AG08395 (cell line): ENCODE measurements around the gene GSN.
A peak's percentile ranks its signal among the peaks of the same experiment; 100 is the strongest.

Experiments used
- DNase-seq: peaks from one replicate; pipeline ENCODE4 v3.0.0; 2012; ENCODE audit warnings: mixed read lengths, low spot score

The GSN gene

DNA sequence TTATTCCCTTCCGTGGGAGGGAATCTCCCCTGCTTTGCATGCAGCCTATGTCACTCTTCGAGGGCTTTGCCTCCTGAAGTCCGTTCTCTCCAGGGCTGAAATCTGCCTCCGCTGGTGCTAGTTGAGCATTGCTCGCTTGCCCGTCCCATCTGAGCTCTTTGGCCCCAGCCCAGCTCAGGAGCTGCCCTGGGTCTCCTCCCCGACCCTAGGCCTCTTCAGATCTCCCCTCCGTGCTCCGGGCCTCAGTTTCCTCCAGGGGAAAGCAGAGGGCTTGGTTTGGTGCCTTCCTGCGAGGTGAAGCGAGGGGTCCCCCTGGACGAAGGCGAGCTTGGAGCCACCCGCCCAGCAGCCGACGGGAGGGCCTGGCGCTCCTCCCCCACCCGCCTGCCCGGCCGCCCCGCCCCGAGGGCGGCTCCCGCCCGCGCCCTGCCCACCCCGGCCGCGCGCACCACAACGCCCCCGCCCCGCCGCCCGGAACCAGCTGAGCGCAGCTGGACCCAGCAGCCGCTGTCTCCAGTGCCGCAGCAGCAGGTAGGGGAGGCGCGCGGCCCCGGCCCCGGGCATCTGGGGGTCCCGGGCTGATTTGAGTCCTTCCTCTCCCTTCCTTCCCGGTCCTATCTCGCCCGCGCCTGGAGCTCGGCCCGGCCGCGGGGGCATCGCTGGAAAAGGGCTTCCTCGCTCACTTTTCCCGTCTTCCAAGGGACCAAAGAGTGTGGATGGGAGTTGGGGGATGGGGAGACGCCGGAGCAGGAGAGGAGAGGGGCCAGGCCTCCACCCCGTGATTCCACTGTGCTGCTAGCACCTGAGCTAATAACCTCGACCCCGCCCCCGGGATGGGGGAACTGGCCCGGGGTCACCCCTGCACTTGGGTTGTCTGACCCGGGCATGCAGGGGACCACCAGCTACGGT, at the start of gene GSN:
TSS of gene GSN (plus strand) at position 474 of the 909 bp plus-strand sequence. CDS start 33,810 bp downstream, outside the sequence.
- DNase-seq, result peak; percentile 85

DNA sequence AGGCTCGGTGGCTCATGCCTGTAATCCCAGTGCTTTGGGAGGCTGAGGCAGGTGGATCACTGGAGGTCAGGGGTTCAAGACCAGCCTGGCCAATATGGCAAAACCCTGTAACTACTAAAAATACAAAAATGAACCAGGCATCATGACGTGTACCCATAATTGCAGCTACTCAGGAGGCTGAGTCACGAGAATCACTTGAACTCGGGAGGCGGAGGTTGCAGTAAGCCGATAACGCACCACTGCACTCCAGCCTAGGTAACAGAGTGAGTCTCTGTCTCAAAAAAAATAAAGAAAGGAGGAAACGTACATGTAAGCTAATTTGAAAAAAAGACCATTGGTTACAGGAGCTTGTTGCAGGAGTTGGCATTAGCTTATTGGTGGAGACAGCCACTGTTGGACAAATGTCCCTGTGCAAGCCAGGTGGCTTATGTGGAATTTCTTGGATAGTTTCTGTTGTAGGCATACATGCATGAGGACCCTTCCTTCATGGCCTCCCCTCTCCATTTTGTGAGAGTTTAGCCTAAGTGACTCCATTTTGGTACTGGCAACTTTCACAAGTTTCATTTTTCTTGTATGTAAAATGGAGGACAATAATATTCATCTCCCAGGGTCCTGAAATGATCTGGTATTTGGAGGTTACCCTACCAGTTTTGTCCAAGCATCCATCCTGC, 49.5 kb upstream of the GSN start:
- DNase-seq, result no peak

DNA sequence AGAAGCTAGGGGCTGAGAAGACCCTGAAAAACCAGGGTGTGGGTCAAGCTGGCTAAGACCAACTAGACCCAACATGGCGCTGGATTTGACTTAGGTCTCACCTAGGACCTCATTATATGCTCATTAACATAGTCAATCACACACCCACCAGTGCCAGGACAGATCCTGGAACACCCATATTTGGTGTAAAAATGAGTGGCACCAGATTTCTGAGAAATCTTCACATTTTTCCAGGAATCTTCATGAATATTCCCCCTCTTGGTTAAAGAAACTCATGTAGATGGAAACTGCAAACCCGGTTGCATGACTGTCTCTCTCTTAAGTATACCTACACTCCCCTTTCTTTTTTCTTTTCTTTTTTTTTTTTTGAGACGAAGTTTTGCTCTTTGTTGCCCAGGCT, 48.4 kb upstream of the GSN start:
- DNase-seq, result no peak

DNA sequence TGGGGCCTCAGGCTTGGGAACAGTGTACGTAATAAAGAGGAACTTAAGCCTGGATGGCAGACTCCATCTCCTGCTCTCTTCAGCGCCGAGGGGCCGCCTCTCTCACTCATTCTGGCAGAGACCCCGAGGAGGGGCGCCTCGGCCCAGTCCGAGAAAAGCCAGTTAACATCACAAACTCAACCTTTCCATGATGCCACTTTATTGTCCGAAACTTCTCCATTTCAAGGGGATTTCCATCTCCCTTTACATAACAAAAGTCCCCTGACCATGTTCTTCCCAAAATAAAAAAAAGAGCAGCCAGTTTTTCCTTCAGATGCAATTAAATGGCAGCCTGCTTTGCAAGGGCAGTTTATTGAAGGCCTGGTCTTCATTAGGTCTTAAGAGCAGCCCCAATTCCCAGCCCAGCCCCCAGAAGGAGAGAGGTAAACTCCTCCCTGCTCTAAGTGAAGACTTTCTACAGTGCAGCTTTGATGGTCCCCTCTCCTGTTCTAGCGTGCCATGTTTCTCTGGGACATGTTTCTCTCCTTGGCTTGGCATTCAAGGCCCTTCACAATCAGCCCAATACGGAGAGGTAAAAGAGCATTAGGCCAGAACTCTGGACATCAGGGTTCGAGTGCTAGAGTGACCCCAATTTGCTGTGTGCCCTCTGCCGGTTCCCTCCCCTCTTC, 46.8 kb upstream of the GSN start:
- no peak for DNase-seq

DNA sequence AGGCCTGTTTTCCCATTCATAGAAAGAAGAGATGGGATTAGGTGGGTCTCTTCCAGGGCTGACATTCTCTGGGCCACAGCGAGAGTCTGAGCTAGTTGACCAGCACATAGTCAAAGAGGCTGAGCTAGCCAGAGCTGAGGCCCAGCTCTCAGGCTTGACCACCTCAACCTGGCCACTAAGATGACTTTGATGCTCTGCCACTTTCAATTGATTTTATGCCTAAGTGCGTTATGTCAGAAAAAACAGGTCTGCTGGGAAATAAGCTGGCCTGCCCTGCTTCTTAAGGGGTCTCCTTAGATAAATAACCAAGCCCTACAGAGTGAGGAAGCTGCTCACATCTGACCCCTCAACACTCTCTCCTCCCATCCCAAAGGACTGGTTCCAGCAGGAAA, 46.3 kb upstream of the GSN start:
- no peak for DNase-seq

DNA sequence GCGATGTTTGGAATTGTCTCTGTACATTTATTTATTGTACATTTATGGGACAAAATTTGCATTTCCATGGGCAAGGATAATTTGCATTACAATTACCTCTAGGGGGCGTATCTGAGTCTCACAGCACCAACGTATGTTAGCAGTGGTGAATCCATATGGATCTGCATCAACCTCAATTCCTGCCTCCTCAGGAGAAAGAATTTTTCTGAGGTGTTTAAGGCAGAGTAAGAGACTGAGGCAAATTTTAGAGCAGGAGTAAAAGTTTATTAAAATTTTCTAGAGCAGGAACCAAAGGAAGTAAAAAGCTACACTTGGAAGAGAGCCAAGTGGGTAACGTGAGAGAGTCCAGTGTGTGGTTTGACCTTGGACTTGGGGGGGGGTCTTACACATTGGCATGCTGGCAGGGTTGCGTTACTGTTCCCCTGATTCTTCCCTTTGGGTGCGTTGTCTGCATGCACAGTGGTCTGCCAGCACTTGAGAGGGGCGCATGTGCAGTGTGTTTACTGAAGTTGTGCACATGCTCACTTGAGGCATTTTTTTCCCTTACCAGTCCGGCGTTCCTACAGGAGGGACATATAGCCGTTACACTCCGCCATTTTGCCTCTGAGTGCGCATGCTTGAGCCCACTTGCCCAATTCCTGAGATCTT, 45.3 kb upstream of the GSN start:
- no peak for DNase-seq

DNA sequence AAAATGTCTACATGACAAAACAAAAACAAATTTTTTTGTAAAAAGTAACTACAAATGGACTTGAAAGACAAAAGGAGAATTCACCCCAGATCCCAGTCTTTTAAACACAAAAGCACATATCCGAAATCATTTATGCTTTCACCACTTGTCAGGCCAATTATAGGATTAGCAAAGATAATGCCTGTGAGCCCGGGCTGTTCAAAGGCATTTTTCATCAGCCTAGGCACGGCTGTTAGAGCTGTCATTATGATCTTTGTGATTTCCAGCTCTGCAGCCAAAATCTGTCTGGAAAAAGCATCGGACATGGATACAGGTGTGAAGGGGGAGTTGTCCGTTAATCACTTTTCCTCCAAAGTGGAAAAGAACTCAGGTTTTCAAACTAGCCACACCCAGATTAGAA, 42.7 kb upstream of the GSN start:
- no peak for DNase-seq

DNA sequence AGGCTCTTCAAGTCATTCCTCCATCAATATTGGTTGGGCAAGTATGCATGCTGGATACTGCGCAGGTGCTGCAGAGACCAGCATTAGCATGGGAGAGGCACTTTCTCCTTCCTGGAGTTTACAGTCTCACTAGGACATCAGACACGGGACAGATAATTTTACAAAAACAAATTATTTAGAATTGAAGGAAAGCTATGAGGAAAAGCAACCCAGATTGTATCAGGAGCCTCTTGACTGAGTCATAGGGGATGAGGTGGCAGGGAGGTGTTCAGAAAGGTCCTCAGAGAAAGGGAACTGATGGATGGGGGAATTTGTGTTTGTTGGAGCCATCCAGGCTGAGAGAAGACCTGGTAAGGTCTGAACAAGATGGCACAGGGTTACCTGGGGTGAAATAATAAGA, 41.8 kb upstream of the GSN start:
- DNase-seq, result peak; percentile 61

DNA sequence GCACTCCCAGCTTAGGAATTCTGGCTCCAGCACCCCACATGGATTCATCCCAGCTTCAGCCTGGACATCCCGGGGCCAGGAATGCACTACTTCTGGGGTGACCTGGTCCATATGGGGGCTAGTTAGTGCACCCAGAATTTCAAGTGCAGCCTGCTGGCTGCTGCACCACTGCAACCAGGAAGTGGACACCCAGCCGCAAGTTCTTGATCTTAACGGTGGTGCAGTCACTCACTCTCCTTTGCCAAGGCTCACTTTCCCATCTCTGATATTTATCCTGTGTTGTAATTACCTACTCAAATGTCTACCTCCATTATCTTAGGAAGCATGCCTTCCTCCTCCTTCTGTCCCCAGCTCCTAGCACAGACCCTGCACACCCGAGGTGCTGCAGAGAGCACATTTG, 40.1 kb upstream of the GSN start:
- no peak for DNase-seq

DNA sequence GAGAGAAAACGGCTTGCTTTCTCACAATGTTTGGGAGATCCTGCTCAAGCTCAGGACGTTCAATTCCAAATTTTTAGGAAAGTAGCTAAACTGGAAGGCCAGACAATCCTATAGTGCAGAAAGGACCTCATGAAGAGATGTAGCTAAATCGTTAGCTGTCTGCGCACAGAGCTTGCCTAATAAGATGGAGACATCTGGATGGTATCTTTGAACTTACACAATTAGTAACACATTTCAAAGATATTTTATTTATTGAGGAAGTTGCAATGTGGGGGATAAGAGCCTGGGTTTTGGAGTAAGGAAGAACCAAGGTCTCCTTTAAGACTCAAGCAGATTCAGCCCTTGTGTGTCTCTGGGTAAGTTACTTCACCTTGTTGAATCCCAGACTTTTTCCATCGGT, 37.7 kb upstream of the GSN start:
- DNase-seq, result no peak

DNA sequence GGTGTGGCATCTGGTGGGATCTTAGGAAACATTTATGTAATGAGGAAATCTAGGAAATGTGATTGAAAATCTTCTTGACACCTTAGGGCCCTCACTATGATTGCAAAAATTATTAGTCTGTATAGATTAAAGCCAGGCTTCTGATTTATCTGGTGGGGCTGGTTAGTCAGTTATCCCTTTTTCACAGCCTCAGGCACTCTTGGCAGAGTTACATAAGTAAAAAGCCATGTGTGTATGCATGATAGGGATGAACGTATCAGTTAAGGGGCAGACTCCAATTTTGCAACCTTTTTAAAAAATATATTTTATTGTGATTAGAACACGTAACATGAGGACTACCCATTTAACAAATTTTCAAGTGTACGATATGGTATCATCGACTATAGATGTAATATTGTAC, 35.7 kb upstream of the GSN start:
- no peak for DNase-seq

DNA sequence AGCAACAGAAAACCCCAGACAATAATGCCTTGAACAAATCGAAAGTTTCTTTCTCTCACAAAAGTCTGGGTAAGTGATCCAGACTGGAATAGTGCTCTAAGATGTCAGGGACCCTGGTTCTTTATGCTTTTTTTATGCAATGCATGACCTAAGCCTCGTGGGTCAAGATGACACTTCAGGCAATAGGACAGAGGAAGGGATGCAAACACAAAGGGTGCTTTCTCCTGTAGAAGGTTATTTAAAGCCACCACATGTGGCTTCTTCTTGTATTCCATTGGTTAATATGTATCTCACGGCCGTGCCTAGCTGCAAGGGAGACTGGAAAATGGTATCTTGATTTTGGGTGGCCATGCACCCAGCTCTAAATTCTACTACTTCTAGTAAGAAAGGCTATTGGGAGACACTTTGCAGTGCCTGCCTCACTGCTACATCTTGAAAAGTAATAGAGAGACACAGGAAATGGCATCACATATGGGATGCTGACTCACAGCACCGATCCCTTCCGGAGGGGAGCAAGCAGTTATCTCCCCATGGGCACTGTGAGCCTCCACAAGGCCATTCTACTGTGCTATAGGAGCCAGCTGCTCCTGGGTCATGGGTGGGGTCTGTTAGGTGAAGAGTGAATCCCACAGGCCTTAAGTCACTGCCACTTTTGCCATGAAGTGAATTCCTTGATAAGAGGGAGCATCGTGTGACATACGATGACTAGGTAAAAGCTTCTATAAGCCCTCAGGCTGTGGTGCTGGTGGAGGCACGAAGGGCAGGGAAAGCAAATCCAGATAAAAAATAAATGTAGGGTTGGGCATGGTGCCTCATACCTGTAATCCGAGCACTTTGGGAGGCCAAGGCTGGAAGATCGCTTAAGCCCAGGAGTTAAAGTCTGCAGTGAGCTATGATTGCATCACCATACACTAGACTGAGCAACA, 33.8 kb upstream of the GSN start:
- DNase-seq, result peak; percentile 56

DNA sequence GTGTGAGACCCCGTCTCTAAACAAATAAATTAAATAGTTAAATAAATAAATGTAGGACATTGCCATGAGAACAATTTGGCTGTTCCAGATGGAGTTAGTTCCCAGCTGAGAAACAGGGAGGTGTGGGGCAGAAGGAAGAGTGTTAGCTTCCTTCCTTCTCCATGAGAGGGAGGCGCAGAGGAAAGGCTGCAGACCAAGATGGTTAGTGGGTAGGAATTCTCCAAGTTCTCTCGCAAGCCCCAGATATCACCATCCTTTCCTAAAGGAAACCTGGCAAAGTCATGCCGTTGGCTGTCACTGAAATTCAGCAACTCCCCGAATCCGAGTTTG, 33.2 kb upstream of the GSN start:
- DNase-seq, result no peak

DNA sequence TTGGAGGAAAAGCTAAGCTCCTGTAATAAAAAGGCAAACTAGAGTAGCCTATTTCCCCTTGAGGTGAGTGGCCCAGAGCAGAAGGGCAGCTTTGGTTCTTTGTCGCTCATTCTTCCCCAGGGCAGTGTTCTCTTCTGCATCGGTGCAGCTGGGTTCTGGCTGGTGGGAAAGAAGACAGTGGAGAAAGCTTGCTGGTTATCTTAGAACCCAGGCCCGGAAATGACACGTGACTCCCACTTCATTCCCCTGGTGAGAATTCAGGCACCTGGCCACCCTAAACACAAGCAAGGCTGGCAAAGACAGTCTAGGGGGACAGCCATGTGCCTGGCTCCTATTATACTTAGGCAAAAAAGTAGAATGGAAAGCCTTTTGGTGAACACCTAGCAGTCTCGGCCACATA, 32.5 kb upstream of the GSN start:
- DNase-seq, result no peak

DNA sequence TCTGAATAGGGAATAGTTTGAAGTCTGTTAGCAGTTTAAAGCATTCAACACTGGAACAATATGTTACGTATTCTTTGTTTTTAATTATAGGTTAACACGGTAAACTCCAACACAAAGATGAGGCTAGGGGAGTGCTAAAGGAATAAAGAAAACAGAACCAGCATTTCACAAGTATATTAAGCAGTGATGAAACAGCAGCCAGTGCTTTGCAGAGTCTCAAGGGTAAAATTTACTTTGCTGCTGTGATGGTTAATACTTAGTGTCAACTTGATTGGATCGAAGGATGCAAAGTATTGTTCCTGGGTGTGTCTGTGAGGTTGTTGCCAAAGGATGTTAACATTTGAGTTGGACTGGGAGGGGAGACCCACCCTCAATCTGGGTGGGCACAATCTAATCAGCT, 30.0 kb upstream of the GSN start:
- no peak for DNase-seq

DNA sequence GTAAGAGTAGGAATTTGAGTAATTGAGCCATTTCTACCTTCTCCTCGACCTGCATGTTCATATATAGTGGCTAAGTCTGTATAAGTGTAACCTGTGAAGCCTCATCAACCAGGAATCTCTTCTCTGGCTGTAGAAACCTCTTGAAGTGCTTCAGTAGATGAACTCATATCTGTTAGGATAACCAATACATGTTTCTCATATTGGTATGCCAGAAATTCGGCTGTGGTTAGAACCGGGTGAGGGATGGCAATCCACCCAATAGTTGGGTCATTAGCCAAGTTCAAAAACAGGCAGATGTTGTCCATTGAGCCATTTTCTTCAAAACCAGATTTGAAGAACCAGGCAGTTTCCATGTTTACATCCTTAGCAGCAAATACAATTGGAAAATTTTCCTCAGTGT, 28.9 kb upstream of the GSN start:
- peak; percentile 85 for DNase-seq

DNA sequence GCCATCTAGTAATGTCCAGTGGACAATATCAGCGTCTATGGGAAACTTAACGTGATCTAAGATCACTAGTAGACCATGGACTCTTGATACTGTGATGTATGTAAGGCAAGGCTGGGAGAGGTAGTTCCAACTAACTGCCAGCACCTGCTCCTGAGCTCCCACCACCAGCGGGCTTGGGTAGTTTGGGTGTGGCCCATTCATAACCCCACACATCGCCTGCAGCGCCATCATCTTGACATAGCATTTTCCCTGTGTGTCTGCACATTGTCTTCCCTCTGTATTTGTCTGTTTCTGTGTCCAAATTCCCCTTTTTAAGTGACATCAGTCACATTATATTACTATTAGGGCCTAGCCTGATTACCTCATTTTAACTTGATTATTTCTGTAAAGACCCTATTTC, 28.1 kb upstream of the GSN start:
- no peak for DNase-seq

DNA sequence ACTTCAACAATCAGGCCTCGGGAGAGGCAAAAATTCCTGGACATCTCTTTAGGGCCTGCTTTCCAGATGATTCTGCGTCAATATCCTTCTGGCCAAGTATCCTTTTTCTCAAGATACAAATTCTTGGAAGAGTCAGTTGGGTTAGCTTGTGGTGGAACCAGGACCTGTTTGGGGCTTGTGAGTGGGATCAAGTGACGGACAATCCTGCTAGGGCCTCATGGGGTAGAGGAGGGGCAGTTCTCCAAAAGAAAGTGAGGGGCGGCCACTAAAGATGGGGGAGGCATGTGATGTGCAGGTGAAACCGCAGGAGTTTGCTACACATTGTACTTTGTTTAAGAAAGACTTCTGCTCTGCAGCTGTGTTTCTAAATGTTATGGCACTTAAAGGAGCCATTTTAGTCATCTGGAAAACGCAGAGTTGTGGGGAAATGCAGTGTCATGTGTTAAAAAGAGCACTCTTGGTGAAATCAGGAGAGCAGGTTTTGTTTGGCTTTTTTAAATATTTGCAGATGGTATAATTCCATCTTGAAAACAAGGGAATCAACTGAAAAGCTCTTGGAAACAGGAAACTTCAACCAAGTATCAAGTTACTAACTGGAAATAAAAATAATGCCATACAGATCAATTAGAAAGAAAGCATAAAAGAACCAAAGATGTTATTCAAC, 27.4 kb upstream of the GSN start:
- DNase-seq, result peak; percentile 35

DNA sequence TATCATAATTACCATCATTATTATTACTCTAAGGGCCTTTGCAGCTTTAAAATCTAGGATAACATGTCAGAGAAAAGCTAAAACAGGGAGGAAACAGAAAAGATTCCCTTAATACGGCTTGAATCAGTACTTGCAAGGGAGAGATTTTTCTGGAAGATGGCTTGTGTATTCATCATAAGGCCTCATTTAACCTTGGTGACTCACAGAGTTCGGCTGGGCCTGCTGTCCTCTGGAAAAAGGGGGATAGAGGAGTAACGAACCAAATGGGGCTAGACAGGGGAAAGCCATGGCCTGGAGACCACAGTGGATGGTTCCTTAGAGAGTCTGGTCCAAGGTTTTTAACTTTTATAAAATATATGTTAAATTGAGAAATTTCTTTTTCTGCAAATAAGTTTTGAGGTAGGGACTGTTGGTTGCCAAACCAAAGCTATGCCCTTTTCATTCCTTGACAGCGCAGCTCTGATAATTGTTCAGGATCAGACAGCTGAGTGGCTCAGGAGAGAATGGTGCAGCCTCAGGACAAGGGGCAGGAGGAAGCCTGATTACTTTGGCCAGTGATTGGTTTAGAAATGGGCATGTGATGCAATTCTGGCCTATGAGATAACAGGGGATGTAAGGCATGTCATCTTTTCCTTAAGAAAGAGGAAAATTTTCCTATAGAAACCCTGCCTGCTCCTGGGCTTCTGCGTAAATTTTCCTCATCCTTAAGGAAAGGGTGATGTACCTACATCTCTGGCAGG, 25.6 kb upstream of the GSN start:
- DNase-seq, result peak; percentile 58

DNA sequence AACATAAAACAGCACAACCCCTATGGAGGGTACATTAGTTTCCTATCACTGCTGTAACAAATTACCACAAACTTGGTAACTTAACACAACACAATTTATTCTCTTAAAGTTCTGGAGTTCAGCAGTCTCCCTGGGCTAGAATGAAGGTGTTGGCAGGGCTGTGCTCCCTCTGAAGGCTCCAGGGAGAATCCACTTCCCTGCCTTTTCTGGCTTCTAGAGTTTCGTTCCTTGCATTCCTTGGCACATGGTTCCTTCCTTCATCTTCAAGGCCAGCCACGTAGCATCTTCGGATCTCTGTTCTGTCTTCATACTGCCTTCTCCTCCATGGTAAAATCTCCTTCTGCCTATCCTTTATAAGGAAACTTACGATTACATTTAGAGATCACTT, 25.0 kb upstream of the GSN start:
- no peak for DNase-seq
